ENCODE data around the gene TOMM7. TPM values are rescaled to one million over a fixed set of nuclear protein-coding genes. Genes with fewer than 3 reads are reported as not detected.

The TOMM7 gene
- total RNA-seq, 1 donor from 2014 or later, result 292 TPM

DNA sequence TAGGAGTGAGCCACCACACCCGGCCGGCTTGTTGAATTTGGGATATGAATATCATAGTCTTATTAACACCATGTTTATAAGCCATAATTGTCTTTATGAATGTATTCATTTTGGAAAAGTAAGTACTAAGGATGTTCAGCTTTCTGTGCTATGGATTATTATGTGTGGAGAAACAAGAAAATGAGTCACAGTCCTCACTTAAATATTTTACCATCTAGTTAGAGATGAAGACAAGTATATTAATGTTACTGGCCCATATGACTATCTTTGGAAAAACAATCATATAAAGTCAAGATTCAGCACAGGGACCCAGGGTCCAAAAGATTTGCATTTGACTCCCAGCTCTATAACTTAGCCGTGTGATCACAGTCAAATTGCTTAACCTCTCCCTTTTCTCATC, 9.8 kb upstream of the TOMM7 start:
- Mint-ChIP-seq H3K4me1 (ENCODE audit: unreplicated experiment) (peaks cover 17% of the 10 kb centered on the region), H3K4me3 (ENCODE audit: unreplicated experiment) (no peak overlapping the region), H3K27ac (ENCODE audit: unreplicated experiment) (no peak overlapping the region), H3K9me3 (ENCODE audit: unreplicated experiment) (no peaks in the 10 kb centered on the region), H3K27me3 (ENCODE audit: unreplicated experiment) (peaks cover under 1% of the 10 kb centered on the region), H3K36me3 (ENCODE audit: unreplicated experiment) (no peaks in the 10 kb centered on the region)
- no peak for DNase-seq (ENCODE audit: extremely low spot score, unreplicated experiment)
- TF ChIP-seq, protein P1, sequence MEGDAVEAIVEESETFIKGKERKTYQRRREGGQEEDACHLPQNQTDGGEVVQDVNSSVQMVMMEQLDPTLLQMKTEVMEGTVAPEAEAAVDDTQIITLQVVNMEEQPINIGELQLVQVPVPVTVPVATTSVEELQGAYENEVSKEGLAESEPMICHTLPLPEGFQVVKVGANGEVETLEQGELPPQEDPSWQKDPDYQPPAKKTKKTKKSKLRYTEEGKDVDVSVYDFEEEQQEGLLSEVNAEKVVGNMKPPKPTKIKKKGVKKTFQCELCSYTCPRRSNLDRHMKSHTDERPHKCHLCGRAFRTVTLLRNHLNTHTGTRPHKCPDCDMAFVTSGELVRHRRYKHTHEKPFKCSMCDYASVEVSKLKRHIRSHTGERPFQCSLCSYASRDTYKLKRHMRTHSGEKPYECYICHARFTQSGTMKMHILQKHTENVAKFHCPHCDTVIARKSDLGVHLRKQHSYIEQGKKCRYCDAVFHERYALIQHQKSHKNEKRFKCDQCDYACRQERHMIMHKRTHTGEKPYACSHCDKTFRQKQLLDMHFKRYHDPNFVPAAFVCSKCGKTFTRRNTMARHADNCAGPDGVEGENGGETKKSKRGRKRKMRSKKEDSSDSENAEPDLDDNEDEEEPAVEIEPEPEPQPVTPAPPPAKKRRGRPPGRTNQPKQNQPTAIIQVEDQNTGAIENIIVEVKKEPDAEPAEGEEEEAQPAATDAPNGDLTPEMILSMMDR (IDR thresholded peaks at IDR 0.05), result no peak

DNA sequence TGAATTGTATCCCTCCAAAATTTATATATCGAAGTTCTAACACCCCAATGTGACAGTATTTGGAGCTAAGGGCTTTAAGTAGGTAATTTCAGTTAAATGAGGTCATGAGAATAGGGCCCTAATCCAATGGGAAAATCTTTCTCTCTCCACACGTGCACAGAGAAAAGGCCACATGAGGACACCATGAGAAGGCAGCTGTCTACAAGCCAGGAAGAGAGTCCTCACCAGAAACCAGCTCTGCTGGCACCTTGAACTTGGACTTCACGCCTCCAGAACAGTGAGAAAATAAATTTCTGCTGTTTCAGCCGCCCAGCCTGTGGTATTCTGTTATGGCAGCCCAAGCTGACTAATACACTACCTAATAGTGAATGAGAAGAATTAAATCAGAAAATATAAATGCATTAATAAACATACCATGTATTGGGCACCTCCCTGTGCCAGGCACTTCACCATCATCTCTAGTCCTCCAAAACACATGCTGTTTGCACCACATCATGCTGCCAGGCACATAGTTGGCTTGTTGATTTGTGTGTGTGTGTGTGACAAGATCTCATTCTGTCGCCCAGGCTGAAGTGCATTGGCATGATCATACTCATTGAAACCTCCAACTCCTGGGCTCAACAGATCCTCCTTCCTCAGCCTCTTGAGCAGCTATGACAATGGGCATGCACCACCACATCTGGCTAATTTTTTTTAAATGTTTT, 9.1 kb upstream of the TOMM7 start:
- H3K4me3 Mint-ChIP-seq (ENCODE audit: unreplicated experiment), result no peak overlapping the region
- peaks cover 3% of the 10 kb centered on the region for H3K27me3 Mint-ChIP-seq (ENCODE audit: unreplicated experiment)
- no peak for DNase-seq (ENCODE audit: extremely low spot score, unreplicated experiment)
- no peak overlapping the region for H3K27ac Mint-ChIP-seq (ENCODE audit: unreplicated experiment)
- no peaks in the 10 kb centered on the region for H3K9me3 Mint-ChIP-seq (ENCODE audit: unreplicated experiment)
- peaks cover 17% of the 10 kb centered on the region for H3K4me1 Mint-ChIP-seq (ENCODE audit: unreplicated experiment)
- H3K36me3 Mint-ChIP-seq (ENCODE audit: unreplicated experiment), result no peaks in the 10 kb centered on the region
- TF ChIP-seq, protein P1 (IDR thresholded peaks at IDR 0.05), result no peak

DNA sequence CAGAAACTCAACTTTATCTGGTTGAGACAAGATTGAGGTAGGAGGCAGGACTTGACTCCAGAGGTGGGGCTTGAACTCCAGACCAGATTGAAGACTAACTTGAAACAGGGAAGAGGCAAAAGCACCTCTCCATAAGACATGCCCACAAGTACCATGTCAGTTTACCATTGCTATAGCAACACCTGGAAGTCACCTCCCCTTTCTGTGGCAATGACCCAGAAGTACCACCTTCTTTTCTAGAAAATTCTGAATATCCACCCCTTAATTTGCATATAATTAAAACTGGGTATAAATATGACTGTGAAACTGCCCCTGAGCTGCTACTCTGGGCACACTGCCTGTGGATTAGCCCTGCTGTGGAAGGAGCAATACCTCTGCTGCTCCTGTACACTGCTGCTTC, 4.9 kb upstream of the TOMM7 start:
- DNase-seq (ENCODE audit: extremely low spot score, unreplicated experiment), result no peak
- Mint-ChIP-seq H3K4me3 (ENCODE audit: unreplicated experiment) (no peak overlapping the region), H3K27ac (ENCODE audit: unreplicated experiment) (no peak overlapping the region), H3K27me3 (ENCODE audit: unreplicated experiment) (peaks cover 12% of the 10 kb centered on the region), H3K9me3 (ENCODE audit: unreplicated experiment) (no peaks in the 10 kb centered on the region), H3K36me3 (ENCODE audit: unreplicated experiment) (no peaks in the 10 kb centered on the region), H3K4me1 (ENCODE audit: unreplicated experiment) (peaks cover 7% of the 10 kb centered on the region)
- TF ChIP-seq, protein P1 (IDR thresholded peaks at IDR 0.05), result no peak

DNA sequence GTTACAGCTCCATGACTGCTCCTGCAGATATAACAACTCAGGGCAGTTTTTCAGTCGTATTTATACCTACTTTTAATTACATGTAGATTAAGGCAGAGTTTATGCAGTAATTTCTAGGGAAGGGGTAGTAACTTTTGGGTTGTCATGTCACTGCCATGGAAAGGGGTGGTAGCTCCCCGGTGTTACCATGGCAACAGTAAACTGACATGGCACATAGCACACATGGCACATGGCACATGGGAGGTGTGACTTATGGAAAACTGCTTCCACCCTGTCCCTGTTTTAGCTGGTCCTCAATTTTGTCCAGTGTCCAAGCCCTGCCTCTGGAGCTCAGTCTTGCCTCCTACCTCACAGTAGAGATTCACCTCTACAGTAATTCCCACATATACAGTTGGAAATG, 3.9 kb upstream of the TOMM7 start:
- Mint-ChIP-seq H3K4me1 (ENCODE audit: unreplicated experiment) (peaks cover 8% of the 10 kb centered on the region), H3K9me3 (ENCODE audit: unreplicated experiment) (no peaks in the 10 kb centered on the region), H3K36me3 (ENCODE audit: unreplicated experiment) (no peaks in the 10 kb centered on the region), H3K4me3 (ENCODE audit: unreplicated experiment) (no peak overlapping the region), H3K27ac (ENCODE audit: unreplicated experiment) (no peak overlapping the region), H3K27me3 (ENCODE audit: unreplicated experiment) (peaks cover 12% of the 10 kb centered on the region)
- TF ChIP-seq, protein P1 (IDR thresholded peaks at IDR 0.05), result no peak
- DNase-seq (ENCODE audit: extremely low spot score, unreplicated experiment), result no peak

DNA sequence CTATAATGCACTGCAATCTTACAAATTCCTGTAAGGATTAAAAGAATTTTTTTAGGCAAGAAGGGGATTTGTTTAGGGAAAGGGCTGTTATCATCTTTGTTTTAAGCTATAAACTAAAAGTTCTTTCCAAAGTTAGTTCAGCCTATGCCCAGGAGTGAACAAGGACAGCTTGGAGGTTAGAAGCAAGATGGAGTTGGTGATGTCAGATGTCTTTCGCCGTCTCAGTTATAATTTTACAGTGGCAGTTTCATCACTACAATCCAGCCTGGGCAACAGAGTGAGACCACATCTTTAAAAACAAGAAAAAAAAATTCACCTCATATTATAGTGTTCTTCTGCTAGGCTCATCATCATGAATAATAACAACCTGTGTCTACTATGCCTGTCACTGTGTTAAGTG, 2.1 kb upstream of the TOMM7 start:
- H3K4me3 Mint-ChIP-seq (ENCODE audit: unreplicated experiment), result no peak overlapping the region
- no peak overlapping the region for H3K27ac Mint-ChIP-seq (ENCODE audit: unreplicated experiment)
- TF ChIP-seq, protein P1 (IDR thresholded peaks at IDR 0.05), result no peak
- H3K9me3 Mint-ChIP-seq (ENCODE audit: unreplicated experiment), result no peaks in the 10 kb centered on the region
- H3K36me3 Mint-ChIP-seq (ENCODE audit: unreplicated experiment), result no peaks in the 10 kb centered on the region
- H3K27me3 Mint-ChIP-seq (ENCODE audit: unreplicated experiment), result peaks cover 12% of the 10 kb centered on the region
- no peak for DNase-seq (ENCODE audit: extremely low spot score, unreplicated experiment)
- peaks cover 25% of the 10 kb centered on the region for H3K4me1 Mint-ChIP-seq (ENCODE audit: unreplicated experiment)

Measured in osteocyte (in vitro differentiated cells).